GM12878 (cell line): ENCODE measurements around the gene SLC22A3. TPM values are rescaled to one million over a fixed set of nuclear protein-coding genes. Genes with fewer than 3 reads are reported as not detected.

Experiments
- ATAC-seq: fragments of 200-7000 bp; cut with Tn5 transposase; 3 replicates; pipeline ENCODE4 v1.9.1; 2020; ENCODE audit warnings: mild to moderate bottlenecking, moderate library complexity
- BruUV-seq: library from RNA; stranded (reverse); fragments of 400-500 nt; replicated peaks from 2 replicates; lab custom pipeline; 2021; lab: Mats Ljungman, UMichigan
- CTCF ChIA-PET: fragments of 300-600 bp; sonication (Branson Sonifier 250); formaldehyde crosslinking; extraction: SDS; loops from one replicate; lab custom pipeline; 2021; ENCODE audit warnings: inconsistent platforms; lab: Yijun Ruan, JAX
- POLR2A ChIA-PET: fragments of 350-600 bp; formaldehyde crosslinking; extraction: SDS; loops from one replicate; lab custom pipeline; 2021; ENCODE audit warnings: inconsistent platforms; lab: Charles Lee
- RAD21 ChIA-PET: fragments of 300-600 bp; sonication (Branson Sonifier 250); formaldehyde crosslinking; loops from one replicate; lab custom pipeline; 2023; ENCODE audit warnings: antibody characterized with exemption; ENCODE audit not compliant: unreplicated experiment; lab: Charles Lee
- SMC1A ChIA-PET: fragments of 300-600 bp; sonication (Branson Sonifier 250); formaldehyde crosslinking; loops from one replicate; lab custom pipeline; 2023; ENCODE audit not compliant: unreplicated experiment, uncharacterized antibody; lab: Charles Lee
- DNase-seq: peaks from one replicate; pipeline ENCODE4 v3.0.0-alpha.2; 2011; ENCODE audit warnings: low read depth, low spot score
- FAIRE-seq: peaks from 3 replicates; lab custom pipeline; 2011; peaks lifted over from hg19 to GRCh38; lab: Jason Lieb, UNC
- H2AFZ ChIP-seq: 2 replicates; pipeline ENCODE4 v1.6.0; 2011; ENCODE audit warnings: low read depth, low read length, control low read depth; ENCODE audit not compliant: control insufficient read depth
- H3K27ac ChIP-seq: 2 replicates; pipeline ENCODE4 v1.5.1; 2011; ENCODE audit warnings: control low read depth; ENCODE audit not compliant: control insufficient read depth, insufficient read depth
- H3K27me3 ChIP-seq, 2 experiments: replicated peaks in 1 of 2; 2 replicates each; pipeline versions ENCODE4 v1.6.0 to v1.6.1; 2011; ENCODE audit warnings: low read length in 1 of 2; ENCODE audit not compliant: control insufficient read depth in 2 of 2, insufficient read depth in 2 of 2
- H3K36me3 ChIP-seq, 2 experiments: 2 replicates each; pipeline ENCODE4 v1.5.1; 2011; ENCODE audit warnings: low read length in 1 of 2; ENCODE audit not compliant: control insufficient read depth in 2 of 2, insufficient read depth in 2 of 2
- H3K4me1 ChIP-seq: 2 replicates; pipeline ENCODE4 v1.6.1; 2011; ENCODE audit warnings: mild to moderate bottlenecking, low read length, moderate library complexity, mixed read lengths; ENCODE audit not compliant: control insufficient read depth, insufficient read depth
- H3K4me2 ChIP-seq: 2 replicates; pipeline ENCODE4 v1.6.0; 2011; ENCODE audit warnings: control low read depth; ENCODE audit not compliant: control insufficient read depth, insufficient read depth
- H3K4me3 ChIP-seq: fragments of 200-600 bp; sonication (generic); 2 replicates; pipeline ENCODE4 v1.5.1; 2016
- H3K79me2 ChIP-seq: 2 replicates; pipeline ENCODE4 v1.6.0; 2011; ENCODE audit warnings: low read length; ENCODE audit not compliant: control insufficient read depth, insufficient read depth
- H3K9ac ChIP-seq: 2 replicates; pipeline ENCODE4 v1.8.0; 2011; ENCODE audit warnings: low read length, control low read depth, mixed read lengths; ENCODE audit not compliant: control insufficient read depth, insufficient read depth
- H3K9me3 ChIP-seq: replicated peaks from 3 replicates; pipeline ENCODE4 v1.5.1; 2011; ENCODE audit warnings: mild to moderate bottlenecking, low read length; ENCODE audit not compliant: control insufficient read depth, insufficient read depth
- H4K20me1 ChIP-seq: 2 replicates; pipeline ENCODE4 v1.6.0; 2011; ENCODE audit not compliant: control insufficient read depth, insufficient read depth
- BACH1 ChIP-seq: fragments of 450-650 bp; IDR thresholded peaks from 2 replicates; pipeline ENCODE4 v1.6.1; 2017; ENCODE audit warnings: mild to moderate bottlenecking, borderline replicate concordance
- CBX5 ChIP-seq: sonication (generic); IDR thresholded peaks from 2 replicates; pipeline ENCODE4 v1.6.1; 2016; ENCODE audit warnings: low read depth, moderate library complexity, mild to moderate bottlenecking, inconsistent platforms
- IKZF1 ChIP-seq: fragments of 450-650 bp; conservative IDR thresholded peaks from 2 replicates; pipeline ENCODE4 v1.6.1; 2017; ENCODE audit warnings: antibody characterized with exemption, mild to moderate bottlenecking
- NFYB ChIP-seq: IDR thresholded peaks from 2 replicates; pipeline ENCODE4 v1.6.1; 2011; ENCODE audit warnings: low read depth, mild to moderate bottlenecking, low read length, improper control_type of control experiment, moderate library complexity; ENCODE audit not compliant: insufficient read depth
- SIN3A ChIP-seq: IDR thresholded peaks from 2 replicates; pipeline ENCODE4 v1.6.1; 2012; ENCODE audit warnings: low read depth, low read length, improper control_type of control experiment
- SMARCA5 ChIP-seq: fragments of 450-650 bp; IDR thresholded peaks from 2 replicates; pipeline ENCODE4 v1.6.1; 2017; ENCODE audit warnings: mild to moderate bottlenecking
- SPI1 ChIP-seq: IDR thresholded peaks from 2 replicates; pipeline ENCODE4 v1.6.1; 2011; ENCODE audit warnings: low read depth, mild to moderate bottlenecking, low read length, moderate library complexity, borderline replicate concordance; ENCODE audit not compliant: insufficient read depth
- WRNIP1 ChIP-seq: IDR thresholded peaks from 2 replicates; pipeline ENCODE4 v1.6.1; 2011; ENCODE audit warnings: low read depth, low read length, improper control_type of control experiment, borderline replicate concordance
- WGBS: methylation state at CpG from one replicate; pipeline ENCODE4 v1.1.6; 2016; ENCODE audit warnings: low lambda C conversion rate; ENCODE audit not compliant: insufficient replicate concordance, insufficient coverage; ENCODE audit errors: missing lambda C conversion rate; 5-methylcytosine and 5-hydroxymethylcytosine counted together
- in situ Hi-C: fragments of 300-500 bp; cut with MboI; formaldehyde crosslinking; loops from 9 replicates; pipeline ENCODE4 v1.14.3; 2018; ENCODE audit warnings: mixed read lengths
- intact Hi-C: fragments of 100-400 bp; cut with micrococcal nuclease; formaldehyde crosslinking; loops from one replicate; pipeline ENCODE4 v1.14.2; 2022; ENCODE audit not compliant: unreplicated experiment
- polyA plus RNA-seq, 11 experiments: library from polyadenylated mRNA; depleted of rRNA in 4 of 11; unstranded in 6 of 11; stranded (reverse) in 5 of 11; fragments of >200 nt; fragmentation: Nextera tagmentation in 4 of 11; fragmentation: Illumina TruSeq in 1 of 11; extraction: Ambion mirVana in 4 of 11; extraction: Trizol in 1 of 11; gene quantifications; 1 replicate in 1 of 11; 2 replicates in 10 of 11; pipeline versions ENCODE4 v1.2.1 to v1.2.3, GENCODE V29; 2011 to 2016; ENCODE audit warnings: inconsistent platforms in 2 of 11, missing spikeins in 2 of 11, low read depth in 1 of 11
- total RNA-seq, 4 experiments: library from RNA; depleted of rRNA in 3 of 4; stranded (reverse); fragments of >200 nt in 3 of 4; fragmentation: Illumina TruSeq in 1 of 4; extraction: Trizol in 1 of 4; gene quantifications; 2 replicates each; pipeline versions ENCODE4 v1.2.1 to v1.2.3, GENCODE V29; 2013 to 2021
- TF ChIP-seq, protein P1 (sequence below): fragments of 450-650 bp; IDR thresholded peaks from 2 replicates; pipeline ENCODE4 v1.6.1; 2017; ENCODE audit warnings: mild to moderate bottlenecking, moderate library complexity
- TF ChIP-seq, protein P2 (sequence below): IDR thresholded peaks from 2 replicates; pipeline ENCODE4 v1.6.1; 2012; ENCODE audit warnings: improper control_type of control experiment, low read depth, low read length; ENCODE audit not compliant: insufficient replicate concordance
- TF ChIP-seq, protein P3 (sequence below): fragments of 450-650 bp; IDR thresholded peaks from 2 replicates; pipeline ENCODE4 v1.6.1; 2017; ENCODE audit warnings: mild to moderate bottlenecking
- TF ChIP-seq, protein P4 (sequence below): IDR thresholded peaks from 2 replicates; pipeline ENCODE4 v1.6.1; 2011; ENCODE audit warnings: low read depth, low read length, improper control_type of control experiment, borderline replicate concordance

SLC22A3 gene
- total and polyA plus RNA-seq, 10 of the 15 experiments (the other 5 are each of a cell fraction or from before 2014, with no cell fraction given) = 0.07 to 0.15 TPM; not detected in 8

DNA sequence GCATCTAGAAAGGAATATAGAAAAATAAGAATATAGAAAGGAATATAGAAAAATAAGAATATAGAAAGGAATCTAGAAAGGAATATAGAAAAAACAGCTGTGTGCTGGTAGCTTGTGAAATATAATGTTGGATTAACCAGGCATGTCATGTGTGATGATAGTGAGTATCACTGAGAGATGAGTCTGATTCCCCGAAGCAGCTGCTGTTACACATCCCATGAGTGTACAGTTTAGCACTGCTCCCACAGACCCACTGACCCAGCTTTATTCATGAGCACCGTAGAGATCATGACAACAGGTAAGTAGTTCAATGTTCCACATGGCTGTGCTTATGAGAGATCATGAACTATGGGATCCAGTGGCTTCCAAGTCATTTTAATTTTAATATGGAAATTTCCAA, 64.8 kb downstream of the SLC22A3 start:
- no peaks in the 10 kb centered on the region for H3K4me1 ChIP-seq
- intact Hi-C loops (no loop called here), in situ Hi-C loops (no loop called here)
- no peak for FAIRE-seq
- H3K36me3 ChIP-seq = no peaks in the 10 kb centered on the region
- H3K27ac ChIP-seq = no peak overlapping the region
- H3K9me3 ChIP-seq = no peaks in the 10 kb centered on the region
- no peak overlapping the region for H3K4me2 ChIP-seq
- no peak overlapping the region for H3K4me3 ChIP-seq
- ChIA-PET CTCF (interaction anchor here (1.2 kb wide), 1 partner anchor 43 kb away, joined by 3 read pairs; no protein-coding TSS in a partner anchor), SMC1A (no interaction called here), POLR2A (no interaction called here), RAD21 (no interaction called here)
- H4K20me1 ChIP-seq = no peaks in the 10 kb centered on the region
- no peaks in the 10 kb centered on the region for H3K27me3 ChIP-seq
- 3% methylated on average over 2 of the region's 2 CpGs for WGBS
- no TSS peak for BruUV-seq
- no peak for ATAC-seq
- no peak overlapping the region for H3K9ac ChIP-seq
- no peak overlapping the region for H2AFZ ChIP-seq
- H3K79me2 ChIP-seq = no peaks in the 10 kb centered on the region
- no peak for DNase-seq
- TF ChIP-seq BACH1 = no peak
- TF ChIP-seq SPI1 = no peak
- no peak for TF ChIP-seq SIN3A
- TF ChIP-seq, protein P1, sequence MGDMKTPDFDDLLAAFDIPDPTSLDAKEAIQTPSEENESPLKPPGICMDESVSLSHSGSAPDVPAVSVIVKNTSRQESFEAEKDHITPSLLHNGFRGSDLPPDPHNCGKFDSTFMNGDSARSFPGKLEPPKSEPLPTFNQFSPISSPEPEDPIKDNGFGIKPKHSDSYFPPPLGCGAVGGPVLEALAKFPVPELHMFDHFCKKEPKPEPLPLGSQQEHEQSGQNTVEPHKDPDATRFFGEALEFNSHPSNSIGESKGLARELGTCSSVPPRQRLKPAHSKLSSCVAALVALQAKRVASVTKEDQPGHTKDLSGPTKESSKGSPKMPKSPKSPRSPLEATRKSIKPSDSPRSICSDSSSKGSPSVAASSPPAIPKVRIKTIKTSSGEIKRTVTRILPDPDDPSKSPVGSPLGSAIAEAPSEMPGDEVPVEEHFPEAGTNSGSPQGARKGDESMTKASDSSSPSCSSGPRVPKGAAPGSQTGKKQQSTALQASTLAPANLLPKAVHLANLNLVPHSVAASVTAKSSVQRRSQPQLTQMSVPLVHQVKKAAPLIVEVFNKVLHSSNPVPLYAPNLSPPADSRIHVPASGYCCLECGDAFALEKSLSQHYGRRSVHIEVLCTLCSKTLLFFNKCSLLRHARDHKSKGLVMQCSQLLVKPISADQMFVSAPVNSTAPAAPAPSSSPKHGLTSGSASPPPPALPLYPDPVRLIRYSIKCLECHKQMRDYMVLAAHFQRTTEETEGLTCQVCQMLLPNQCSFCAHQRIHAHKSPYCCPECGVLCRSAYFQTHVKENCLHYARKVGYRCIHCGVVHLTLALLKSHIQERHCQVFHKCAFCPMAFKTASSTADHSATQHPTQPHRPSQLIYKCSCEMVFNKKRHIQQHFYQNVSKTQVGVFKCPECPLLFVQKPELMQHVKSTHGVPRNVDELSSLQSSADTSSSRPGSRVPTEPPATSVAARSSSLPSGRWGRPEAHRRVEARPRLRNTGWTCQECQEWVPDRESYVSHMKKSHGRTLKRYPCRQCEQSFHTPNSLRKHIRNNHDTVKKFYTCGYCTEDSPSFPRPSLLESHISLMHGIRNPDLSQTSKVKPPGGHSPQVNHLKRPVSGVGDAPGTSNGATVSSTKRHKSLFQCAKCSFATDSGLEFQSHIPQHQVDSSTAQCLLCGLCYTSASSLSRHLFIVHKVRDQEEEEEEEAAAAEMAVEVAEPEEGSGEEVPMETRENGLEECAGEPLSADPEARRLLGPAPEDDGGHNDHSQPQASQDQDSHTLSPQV = no peak
- no peak for TF ChIP-seq CBX5
- TF ChIP-seq SMARCA5 = no peak
- no peak for TF ChIP-seq IKZF1
- TF ChIP-seq, protein P2, sequence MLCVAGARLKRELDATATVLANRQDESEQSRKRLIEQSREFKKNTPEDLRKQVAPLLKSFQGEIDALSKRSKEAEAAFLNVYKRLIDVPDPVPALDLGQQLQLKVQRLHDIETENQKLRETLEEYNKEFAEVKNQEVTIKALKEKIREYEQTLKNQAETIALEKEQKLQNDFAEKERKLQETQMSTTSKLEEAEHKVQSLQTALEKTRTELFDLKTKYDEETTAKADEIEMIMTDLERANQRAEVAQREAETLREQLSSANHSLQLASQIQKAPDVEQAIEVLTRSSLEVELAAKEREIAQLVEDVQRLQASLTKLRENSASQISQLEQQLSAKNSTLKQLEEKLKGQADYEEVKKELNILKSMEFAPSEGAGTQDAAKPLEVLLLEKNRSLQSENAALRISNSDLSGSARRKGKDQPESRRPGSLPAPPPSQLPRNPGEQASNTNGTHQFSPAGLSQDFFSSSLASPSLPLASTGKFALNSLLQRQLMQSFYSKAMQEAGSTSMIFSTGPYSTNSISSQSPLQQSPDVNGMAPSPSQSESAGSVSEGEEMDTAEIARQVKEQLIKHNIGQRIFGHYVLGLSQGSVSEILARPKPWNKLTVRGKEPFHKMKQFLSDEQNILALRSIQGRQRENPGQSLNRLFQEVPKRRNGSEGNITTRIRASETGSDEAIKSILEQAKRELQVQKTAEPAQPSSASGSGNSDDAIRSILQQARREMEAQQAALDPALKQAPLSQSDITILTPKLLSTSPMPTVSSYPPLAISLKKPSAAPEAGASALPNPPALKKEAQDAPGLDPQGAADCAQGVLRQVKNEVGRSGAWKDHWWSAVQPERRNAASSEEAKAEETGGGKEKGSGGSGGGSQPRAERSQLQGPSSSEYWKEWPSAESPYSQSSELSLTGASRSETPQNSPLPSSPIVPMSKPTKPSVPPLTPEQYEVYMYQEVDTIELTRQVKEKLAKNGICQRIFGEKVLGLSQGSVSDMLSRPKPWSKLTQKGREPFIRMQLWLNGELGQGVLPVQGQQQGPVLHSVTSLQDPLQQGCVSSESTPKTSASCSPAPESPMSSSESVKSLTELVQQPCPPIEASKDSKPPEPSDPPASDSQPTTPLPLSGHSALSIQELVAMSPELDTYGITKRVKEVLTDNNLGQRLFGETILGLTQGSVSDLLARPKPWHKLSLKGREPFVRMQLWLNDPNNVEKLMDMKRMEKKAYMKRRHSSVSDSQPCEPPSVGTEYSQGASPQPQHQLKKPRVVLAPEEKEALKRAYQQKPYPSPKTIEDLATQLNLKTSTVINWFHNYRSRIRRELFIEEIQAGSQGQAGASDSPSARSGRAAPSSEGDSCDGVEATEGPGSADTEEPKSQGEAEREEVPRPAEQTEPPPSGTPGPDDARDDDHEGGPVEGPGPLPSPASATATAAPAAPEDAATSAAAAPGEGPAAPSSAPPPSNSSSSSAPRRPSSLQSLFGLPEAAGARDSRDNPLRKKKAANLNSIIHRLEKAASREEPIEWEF = no peak
- TF ChIP-seq, protein P3, sequence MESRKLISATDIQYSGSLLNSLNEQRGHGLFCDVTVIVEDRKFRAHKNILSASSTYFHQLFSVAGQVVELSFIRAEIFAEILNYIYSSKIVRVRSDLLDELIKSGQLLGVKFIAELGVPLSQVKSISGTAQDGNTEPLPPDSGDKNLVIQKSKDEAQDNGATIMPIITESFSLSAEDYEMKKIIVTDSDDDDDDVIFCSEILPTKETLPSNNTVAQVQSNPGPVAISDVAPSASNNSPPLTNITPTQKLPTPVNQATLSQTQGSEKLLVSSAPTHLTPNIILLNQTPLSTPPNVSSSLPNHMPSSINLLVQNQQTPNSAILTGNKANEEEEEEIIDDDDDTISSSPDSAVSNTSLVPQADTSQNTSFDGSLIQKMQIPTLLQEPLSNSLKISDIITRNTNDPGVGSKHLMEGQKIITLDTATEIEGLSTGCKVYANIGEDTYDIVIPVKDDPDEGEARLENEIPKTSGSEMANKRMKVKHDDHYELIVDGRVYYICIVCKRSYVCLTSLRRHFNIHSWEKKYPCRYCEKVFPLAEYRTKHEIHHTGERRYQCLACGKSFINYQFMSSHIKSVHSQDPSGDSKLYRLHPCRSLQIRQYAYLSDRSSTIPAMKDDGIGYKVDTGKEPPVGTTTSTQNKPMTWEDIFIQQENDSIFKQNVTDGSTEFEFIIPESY = no peak
- TF ChIP-seq, protein P4, sequence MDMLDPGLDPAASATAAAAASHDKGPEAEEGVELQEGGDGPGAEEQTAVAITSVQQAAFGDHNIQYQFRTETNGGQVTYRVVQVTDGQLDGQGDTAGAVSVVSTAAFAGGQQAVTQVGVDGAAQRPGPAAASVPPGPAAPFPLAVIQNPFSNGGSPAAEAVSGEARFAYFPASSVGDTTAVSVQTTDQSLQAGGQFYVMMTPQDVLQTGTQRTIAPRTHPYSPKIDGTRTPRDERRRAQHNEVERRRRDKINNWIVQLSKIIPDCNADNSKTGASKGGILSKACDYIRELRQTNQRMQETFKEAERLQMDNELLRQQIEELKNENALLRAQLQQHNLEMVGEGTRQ = no peak
- no peak for TF ChIP-seq NFYB
- TF ChIP-seq WRNIP1 = no peak
